IPS-15b (cell line): ENCODE data around the gene VANGL1.

Experiments
- H3K27me3 ChIP-seq: one replicate; pipeline ENCODE4 v1.6.1; 2013; ENCODE audit warnings: low read length; ENCODE audit not compliant: control insufficient read depth, insufficient read depth
- H3K36me3 ChIP-seq: one replicate; pipeline ENCODE4 v1.6.1; 2013; ENCODE audit warnings: low read length; ENCODE audit not compliant: control insufficient read depth, insufficient read depth
- H3K4me1 ChIP-seq: one replicate; pipeline ENCODE4 v1.6.1; 2013; ENCODE audit warnings: mild to moderate bottlenecking, low read length; ENCODE audit not compliant: control insufficient read depth, insufficient read depth
- H3K4me3 ChIP-seq: one replicate; pipeline ENCODE4 v1.5.1; 2013; ENCODE audit warnings: low read depth, low read length
- H3K9ac ChIP-seq: one replicate; pipeline ENCODE4 v1.6.1; 2013; ENCODE audit warnings: low read depth, mild to moderate bottlenecking, low read length
- H3K9me3 ChIP-seq: one replicate; pipeline ENCODE4 v1.6.1; 2013; ENCODE audit warnings: mild to moderate bottlenecking, low read length; ENCODE audit not compliant: control insufficient read depth, insufficient read depth

Gene VANGL1

DNA sequence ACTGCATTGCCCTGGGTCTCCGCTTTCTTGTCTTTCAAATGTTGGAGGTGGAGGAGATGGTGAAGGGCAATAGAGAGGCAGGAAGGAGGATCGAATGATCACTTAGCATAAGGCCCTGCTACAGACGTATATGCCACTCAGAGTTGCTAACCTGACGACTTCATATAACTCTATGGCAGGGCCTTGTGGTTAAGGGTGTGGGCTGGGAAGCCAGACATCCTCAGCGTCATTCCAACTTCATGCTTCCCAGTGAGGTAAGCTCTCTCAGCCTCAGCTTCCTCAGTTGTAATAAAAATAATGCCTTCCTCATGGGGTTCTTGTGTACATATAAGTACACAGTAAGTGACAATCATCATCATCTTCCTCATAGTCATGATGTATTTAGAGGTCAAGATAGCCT is 72.1 kb downstream of the VANGL1 start:
- Histone ChIP-seq H3K4me1 (peaks cover 7% of the 10 kb centered on the region), H3K36me3 (no peaks in the 10 kb centered on the region), H3K9ac (no peak overlapping the region), H3K27me3 (peaks cover 3% of the 10 kb centered on the region), H3K4me3 (no peak overlapping the region), H3K9me3 (no peaks in the 10 kb centered on the region)

DNA sequence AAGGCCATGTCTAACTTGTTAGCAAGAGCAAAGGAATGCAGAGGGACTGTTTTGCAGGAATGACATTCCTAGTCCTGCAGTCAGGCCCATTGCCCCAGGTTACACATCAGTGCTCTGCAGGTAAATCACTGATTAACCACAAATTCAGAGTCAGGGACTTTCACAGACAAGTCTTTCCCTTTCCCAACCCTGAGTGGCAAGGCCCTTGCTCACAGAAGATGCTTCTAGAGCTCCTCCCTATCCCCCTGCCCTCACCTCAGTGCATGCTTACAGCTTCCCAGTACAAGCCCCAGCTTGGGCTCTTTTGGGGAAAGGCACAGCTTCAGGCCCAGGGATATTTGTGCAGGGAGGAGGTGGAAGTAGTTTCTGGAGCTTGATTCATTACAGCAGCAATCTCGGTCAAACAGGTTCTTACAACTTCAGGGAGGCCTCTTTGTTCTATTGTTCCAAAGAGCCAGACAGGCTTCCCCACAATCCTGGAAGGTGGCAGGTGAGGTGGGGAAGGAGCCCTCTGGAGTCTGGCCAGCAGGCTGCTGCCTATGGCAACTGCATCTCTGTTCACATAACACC is 72.9 kb downstream of the VANGL1 start:
- Histone ChIP-seq H3K36me3 (no peaks in the 10 kb centered on the region), H3K4me3 (no peak overlapping the region), H3K27me3 (peaks cover 3% of the 10 kb centered on the region), H3K9ac (no peak overlapping the region), H3K4me1 (peaks cover 7% of the 10 kb centered on the region), H3K9me3 (no peaks in the 10 kb centered on the region)

DNA sequence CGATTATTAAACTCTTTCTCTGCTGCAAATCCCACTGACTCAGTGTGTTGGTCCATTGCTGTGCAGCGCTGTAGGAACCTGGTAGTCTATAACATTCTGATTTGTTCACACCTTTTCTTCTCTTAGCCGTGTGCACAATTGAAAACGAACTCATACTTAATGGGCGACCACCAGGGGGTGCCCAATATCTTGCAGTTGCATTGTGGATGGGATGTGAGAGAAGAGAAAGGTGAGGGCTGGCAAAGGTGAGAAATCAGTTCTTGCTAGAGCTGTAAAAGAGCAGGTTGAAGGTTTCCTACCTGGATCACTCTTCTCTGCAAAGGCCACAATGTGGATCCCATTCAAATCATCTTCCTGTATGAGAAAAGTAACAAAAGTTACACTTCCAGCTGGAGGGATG is 75.8 kb downstream of the VANGL1 start:
- Histone ChIP-seq H3K9ac (no peak overlapping the region), H3K4me3 (no peak overlapping the region), H3K4me1 (peaks cover 7% of the 10 kb centered on the region), H3K9me3 (no peaks in the 10 kb centered on the region), H3K36me3 (no peaks in the 10 kb centered on the region), H3K27me3 (peaks cover 3% of the 10 kb centered on the region)

DNA sequence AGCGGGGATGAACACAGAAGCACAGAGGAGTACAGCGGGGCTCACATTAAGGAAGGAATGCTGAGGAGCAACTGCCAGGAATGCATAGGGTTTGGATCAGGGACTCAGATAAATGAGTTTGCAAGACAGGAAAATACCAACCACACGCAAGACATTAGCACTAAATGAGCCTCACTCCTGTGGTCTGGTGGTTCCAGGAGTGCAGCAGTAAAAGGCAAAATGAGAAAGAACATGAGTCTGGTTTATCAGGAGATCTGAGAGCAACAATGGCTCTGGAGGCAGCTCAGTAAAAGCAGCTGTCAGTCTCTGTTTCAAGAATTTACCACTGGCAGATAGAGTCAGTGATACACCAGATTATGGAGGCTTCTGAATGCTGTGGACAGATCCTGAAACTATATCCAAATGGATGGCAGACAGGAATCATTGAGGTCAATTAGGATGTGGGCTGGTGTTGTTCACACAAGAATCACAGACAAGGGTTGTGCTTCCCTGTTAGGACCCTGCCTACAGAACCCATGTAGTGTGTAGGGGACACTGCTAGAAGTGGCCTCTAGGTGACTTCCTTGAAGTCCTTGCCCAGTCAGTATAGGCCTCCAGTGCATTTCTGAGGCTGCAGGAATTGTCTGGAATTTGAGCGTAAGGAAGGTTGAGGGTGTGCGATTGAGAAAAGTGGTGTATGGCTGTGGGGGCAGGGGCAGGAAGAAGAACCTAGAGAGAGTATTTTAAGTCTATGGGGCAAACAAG is 76.4 kb downstream of the VANGL1 start:
- Histone ChIP-seq H3K4me3 (no peak overlapping the region), H3K36me3 (no peaks in the 10 kb centered on the region), H3K9ac (no peak overlapping the region), H3K4me1 (peaks cover 7% of the 10 kb centered on the region), H3K27me3 (peaks cover 3% of the 10 kb centered on the region), H3K9me3 (no peaks in the 10 kb centered on the region)

DNA sequence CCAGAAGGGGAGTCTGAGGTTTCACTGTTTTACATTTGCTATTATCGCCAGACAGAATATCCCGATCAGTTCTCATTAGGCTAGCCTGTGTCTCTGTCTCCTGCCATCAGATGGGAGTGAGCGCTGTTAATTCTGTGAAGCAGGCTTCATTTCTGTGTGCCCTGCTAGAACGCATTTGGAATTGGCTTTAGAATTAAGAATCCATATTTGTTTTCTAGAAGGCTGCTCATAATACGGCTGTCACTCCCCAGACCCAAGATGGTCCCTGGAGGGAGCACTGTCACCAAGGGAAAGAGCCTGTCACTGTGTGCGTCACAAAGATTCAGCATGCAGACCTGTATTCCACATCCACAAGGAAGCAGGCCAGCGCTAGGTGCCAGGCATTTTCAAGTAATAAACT is 77.5 kb downstream of the VANGL1 start:
- Histone ChIP-seq H3K4me3 (no peak overlapping the region), H3K4me1 (peaks cover 6% of the 10 kb centered on the region), H3K9ac (no peak overlapping the region), H3K27me3 (peaks cover 3% of the 10 kb centered on the region), H3K9me3 (no peaks in the 10 kb centered on the region), H3K36me3 (no peaks in the 10 kb centered on the region)

DNA sequence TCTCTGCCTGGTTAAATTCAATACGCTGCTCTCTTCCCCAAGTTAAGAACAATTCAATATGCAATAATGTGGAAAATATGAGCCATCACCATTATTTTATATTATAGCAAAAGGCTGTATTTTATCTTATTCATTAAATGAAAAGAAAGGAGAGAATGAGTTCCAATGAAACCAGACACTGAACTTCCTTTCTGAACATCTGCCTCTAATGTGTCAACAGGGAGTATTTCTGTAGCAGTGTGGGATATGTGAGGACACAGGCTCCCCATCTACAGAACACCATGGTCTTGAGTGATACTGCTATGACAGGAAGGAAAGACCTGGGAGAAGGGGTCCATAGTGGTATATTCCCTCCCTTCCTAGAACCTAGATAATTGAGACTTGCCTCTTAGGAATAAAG is 80.5 kb downstream of the VANGL1 start:
- H3K9me3 ChIP-seq: no peaks in the 10 kb centered on the region
- peaks cover 2% of the 10 kb centered on the region for H3K27me3 ChIP-seq
- H3K4me3 ChIP-seq: no peak overlapping the region
- H3K4me1 ChIP-seq: no peaks in the 10 kb centered on the region
- no peaks in the 10 kb centered on the region for H3K36me3 ChIP-seq
- H3K9ac ChIP-seq: no peak overlapping the region

DNA sequence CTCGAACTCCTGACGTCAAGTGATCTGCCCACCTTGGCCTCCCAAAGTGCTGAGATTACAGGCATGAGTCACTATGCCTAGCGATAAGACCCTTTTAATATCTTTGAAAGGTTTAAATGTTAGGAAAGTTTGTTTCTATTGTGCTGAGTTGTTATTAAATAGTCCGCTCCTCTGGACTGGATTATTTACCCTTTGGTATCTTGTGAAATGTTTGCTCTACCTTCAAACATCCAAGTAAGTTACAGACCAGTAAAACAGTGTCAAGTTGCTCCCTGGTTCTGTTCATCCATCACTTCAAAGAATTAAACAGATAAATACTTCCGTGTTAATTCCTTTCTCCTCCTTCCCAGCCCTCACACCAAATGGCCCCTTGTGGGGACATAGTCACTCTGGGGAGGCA is 82.0 kb downstream of the VANGL1 start:
- Histone ChIP-seq H3K4me1 (no peaks in the 10 kb centered on the region), H3K4me3 (no peak overlapping the region), H3K27me3 (no peaks in the 10 kb centered on the region), H3K36me3 (no peaks in the 10 kb centered on the region), H3K9ac (no peak overlapping the region), H3K9me3 (no peaks in the 10 kb centered on the region)

DNA sequence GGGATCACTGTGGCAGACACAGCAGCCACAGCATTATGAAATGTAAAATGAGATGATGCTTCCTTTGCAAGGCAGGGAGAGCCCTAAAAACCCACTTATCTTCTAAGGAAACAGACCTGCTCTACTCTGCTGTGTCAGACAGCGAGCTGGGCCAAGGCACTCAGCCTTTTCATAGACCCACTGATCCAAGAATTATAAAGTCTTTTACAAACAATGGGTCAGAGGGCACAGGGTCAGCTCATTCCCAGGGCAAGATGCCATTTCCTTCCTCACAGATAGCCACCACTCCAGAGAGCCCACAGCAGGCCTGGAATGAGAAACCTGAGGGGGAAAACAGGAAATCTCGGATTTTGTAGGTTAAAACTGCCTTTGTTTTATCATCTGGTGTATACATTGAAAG is 83.8 kb downstream of the VANGL1 start:
- Histone ChIP-seq H3K27me3 (no peaks in the 10 kb centered on the region), H3K4me3 (no peak overlapping the region), H3K9me3 (no peaks in the 10 kb centered on the region), H3K4me1 (no peaks in the 10 kb centered on the region), H3K9ac (no peak overlapping the region), H3K36me3 (no peaks in the 10 kb centered on the region)

DNA sequence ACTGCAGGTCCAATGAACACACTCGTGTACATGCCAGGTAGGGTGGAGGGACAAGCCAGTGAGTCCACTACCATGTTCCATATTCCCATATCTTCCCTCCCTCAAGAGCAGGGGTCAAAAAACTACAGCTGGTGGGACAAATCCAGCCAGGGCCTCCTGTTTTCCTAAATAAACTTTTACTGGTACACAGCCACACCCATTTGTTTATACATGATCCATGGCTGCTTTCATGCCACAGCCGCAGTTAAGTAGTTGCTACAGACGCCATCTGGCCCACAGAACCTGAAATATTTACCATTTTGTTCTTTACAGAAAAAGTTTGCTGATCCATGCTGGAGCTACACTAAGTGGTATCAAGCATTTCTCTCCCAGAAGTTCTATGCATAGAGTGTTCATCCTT is 84.4 kb downstream of the VANGL1 start:
- H3K4me3 ChIP-seq: no peak overlapping the region
- no peak overlapping the region for H3K9ac ChIP-seq
- H3K27me3 ChIP-seq: no peaks in the 10 kb centered on the region
- no peaks in the 10 kb centered on the region for H3K36me3 ChIP-seq
- no peaks in the 10 kb centered on the region for H3K9me3 ChIP-seq
- H3K4me1 ChIP-seq: no peaks in the 10 kb centered on the region

DNA sequence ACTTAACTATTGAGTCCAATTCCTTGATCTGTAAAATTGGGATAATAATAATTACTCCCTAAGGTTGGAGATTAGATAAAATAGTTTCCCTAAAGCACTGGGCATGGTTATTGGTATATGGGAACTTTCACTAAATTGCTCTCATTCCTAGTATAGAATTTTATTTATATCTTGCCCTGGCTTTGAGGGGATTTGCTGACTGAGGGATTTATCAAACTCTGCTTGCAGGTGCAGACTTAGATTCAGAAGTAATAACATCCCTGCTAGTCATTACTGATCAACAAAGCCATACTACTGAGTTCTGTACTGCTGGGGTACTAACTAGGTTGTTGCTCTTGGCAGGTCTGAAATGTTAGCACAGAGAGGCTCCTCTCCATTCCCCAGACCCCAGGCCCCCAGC is 84.8 kb downstream of the VANGL1 start:
- no peaks in the 10 kb centered on the region for H3K36me3 ChIP-seq
- H3K27me3 ChIP-seq: no peaks in the 10 kb centered on the region
- no peak overlapping the region for H3K4me3 ChIP-seq
- H3K4me1 ChIP-seq: no peaks in the 10 kb centered on the region
- no peak overlapping the region for H3K9ac ChIP-seq
- H3K9me3 ChIP-seq: no peaks in the 10 kb centered on the region

DNA sequence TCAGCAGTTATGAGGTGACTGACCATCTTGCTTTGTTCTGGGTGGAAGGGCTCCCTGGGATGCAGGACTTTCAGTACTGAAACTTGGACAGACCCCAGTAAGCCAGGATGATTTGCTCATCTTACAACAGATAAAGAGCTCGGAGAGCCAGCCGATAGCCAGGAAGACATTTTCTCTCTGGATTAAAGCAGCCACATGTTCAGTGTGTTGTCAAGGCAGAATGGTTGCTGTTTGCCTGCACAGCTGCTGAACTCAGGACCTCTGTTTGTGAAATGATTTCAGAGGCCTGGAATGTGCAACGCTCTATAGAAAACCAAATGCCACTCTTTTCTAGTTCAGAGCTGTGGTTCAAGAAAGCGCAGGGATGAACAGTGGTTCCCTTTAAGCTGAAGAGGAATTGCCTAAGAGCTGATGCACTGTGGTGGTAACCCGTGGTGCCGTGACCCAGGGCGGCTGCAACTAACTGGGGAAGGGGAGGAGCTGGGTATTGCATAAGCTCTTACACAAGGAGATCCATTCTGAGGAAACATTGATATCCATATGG is 86.0 kb downstream of the VANGL1 start:
- Histone ChIP-seq H3K36me3 (no peaks in the 10 kb centered on the region), H3K4me1 (no peaks in the 10 kb centered on the region), H3K9ac (no peak overlapping the region), H3K4me3 (no peak overlapping the region), H3K9me3 (no peaks in the 10 kb centered on the region), H3K27me3 (no peaks in the 10 kb centered on the region)

DNA sequence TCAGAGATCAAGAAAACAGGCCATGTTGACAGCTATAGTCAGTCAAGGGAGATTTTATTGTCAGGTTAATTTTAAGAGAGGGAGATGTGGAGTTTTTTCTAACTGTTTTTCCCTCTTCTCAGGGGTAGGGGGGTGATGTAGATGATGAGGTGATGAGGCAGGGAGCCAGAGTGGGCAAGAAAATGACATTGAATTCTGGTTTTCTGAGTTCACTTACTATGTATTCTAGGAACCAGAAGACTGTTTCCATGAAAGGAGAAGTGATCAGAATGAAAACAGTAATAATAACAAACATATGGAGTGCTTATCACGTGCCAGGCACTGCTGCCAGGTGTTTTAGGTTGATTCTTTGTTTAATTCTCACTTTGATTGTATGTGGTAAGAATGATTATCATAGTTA is 86.6 kb downstream of the VANGL1 start:
- Histone ChIP-seq H3K27me3 (no peaks in the 10 kb centered on the region), H3K36me3 (no peaks in the 10 kb centered on the region), H3K9ac (no peak overlapping the region), H3K4me3 (no peak overlapping the region), H3K4me1 (no peaks in the 10 kb centered on the region), H3K9me3 (no peaks in the 10 kb centered on the region)
